ENCODE results near the gene KCTD3. TPM values are rescaled to one million over a fixed set of nuclear protein-coding genes. Genes with fewer than 3 reads are reported as not detected.

KCTD3 gene
- total and polyA plus RNA-seq, 2 of the 13 experiments (the other 11 are each of a cell fraction or from before 2014, with no cell fraction given), result 49.8 to 68.1 TPM

- TF ChIP-seq TFE3 (CRISPR knock-in tag; IDR thresholded peaks at IDR 0.05) (no peak), ETV5 (CRISPR knock-in tag; IDR thresholded peaks at IDR 0.05; ENCODE audit: borderline replicate concordance) (no peak)
Measured at GRCh38 chr1:215529111-215529510, 38.0 kb upstream of the KCTD3 start (continued).

DNA sequence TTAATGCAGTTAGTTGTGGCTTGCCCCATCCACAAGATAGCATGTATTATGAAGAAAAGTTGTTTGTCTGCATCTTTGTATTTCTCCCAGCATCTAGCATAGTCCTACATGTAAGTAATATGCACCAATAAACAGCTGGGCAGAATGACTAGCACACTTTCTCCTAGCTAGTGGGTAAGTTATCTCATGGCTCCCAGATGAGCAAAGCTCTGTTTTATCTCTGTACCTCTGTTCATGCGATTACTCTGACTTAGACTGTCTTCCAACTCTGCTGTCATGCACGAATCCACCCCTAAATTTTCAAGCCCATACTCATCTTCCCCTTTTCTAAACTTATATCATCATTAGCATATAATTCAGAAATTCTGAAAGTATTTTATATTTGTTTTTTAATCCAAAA lies 37.5 kb upstream of the KCTD3 start:
- H4K20me1 ChIP-seq (ENCODE audit: insufficient read depth, low read length), result no peaks in the 10 kb centered on the region
- H3K4me1 ChIP-seq (ENCODE audit: insufficient read depth, low read length), result no peaks in the 10 kb centered on the region
- no peaks in the 10 kb centered on the region for H3K79me2 ChIP-seq (ENCODE audit: insufficient read depth, low read length)
- no peaks in the 10 kb centered on the region for H3K27me3 ChIP-seq (ENCODE audit: control insufficient read depth in 1 of 2, insufficient read depth in 2 of 2, low read length in 2 of 2)
- H3K9ac ChIP-seq (ENCODE audit: insufficient read depth, low read depth, low read length), result no peak overlapping the region
- POLR2A ChIA-PET, result no interaction called here
- intact Hi-C loops (cut with micrococcal nuclease; ENCODE audit: unreplicated experiment), result loop anchor here (5.0 to 10.0 kb wide), 3 partner anchors 78 to 1195 kb away; no protein-coding TSS in a partner anchor
- H3K36me3 ChIP-seq (replicated peaks in 1 of 2; ENCODE audit: control insufficient read depth in 1 of 2, insufficient read depth in 2 of 2, low read length in 2 of 2), result no peaks in the 10 kb centered on the region
- no peaks in the 10 kb centered on the region for H3K9me3 ChIP-seq (ENCODE audit: low read length)
- H3K27ac ChIP-seq (ENCODE audit: extremely low read length, insufficient read depth, low read length), result no peak overlapping the region
- H3K4me2 ChIP-seq (ENCODE audit: low read depth, low read length), result no peak overlapping the region
- TF ChIP-seq ZSCAN31 (CRISPR knock-in tag; IDR thresholded peaks at IDR 0.05; ENCODE audit: low read depth) (no peak), SP140L (CRISPR knock-in tag; IDR thresholded peaks at IDR 0.05; ENCODE audit: borderline replicate concordance) (no peak), HOXD1 (CRISPR knock-in tag; IDR thresholded peaks at IDR 0.05) (no peak), SOX6 (IDR thresholded peaks at IDR 0.05) (no peak), SOX6 (CRISPR knock-in tag; IDR thresholded peaks at IDR 0.05) (no peak), NBN (conservative IDR thresholded peaks at IDR 0.05) (no peak), ZBTB10 (CRISPR knock-in tag; IDR thresholded peaks at IDR 0.05; ENCODE audit: borderline replicate concordance) (no peak), SP5 (CRISPR knock-in tag; IDR thresholded peaks at IDR 0.05; ENCODE audit: borderline replicate concordance, low read depth) (no peak), FLYWCH1 (CRISPR knock-in tag; IDR thresholded peaks at IDR 0.05) (no peak), NFRKB (IDR thresholded peaks at IDR 0.05) (no peak), PRDM4 (CRISPR knock-in tag; IDR thresholded peaks at IDR 0.05; ENCODE audit: borderline replicate concordance) (no peak), ZNF264 (CRISPR knock-in tag; IDR thresholded peaks at IDR 0.05) (no peak), IRX3 (CRISPR knock-in tag; IDR thresholded peaks at IDR 0.05; ENCODE audit: borderline replicate concordance, low read depth) (no peak), SYNCRIP (IDR thresholded peaks at IDR 0.05; ENCODE audit: insufficient read depth, low read depth, low read length) (no peak)
- in situ Hi-C loops (cut with HindIII; ENCODE audit: extremely low pct_ligation_motif_present, low pct_unique_long_range_greater_than_20kb), result loop anchor here (10.0 kb wide), 2 partner anchors 715 to 875 kb away; no protein-coding TSS in a partner anchor
- FAIRE-seq (no peak), ATAC-seq (no peak), DNase-seq (ENCODE audit: low spot score) (no peak)
- WGBS (ENCODE audit: low lambda C conversion rate), result 27% methylated on average over 2 of the region's 2 CpGs
- BruUV-seq (replicated peaks), result no TSS peak
- CTCF ChIA-PET (ENCODE audit: low intra/inter-chr PET ratio, low total read pairs), result no interaction called here
- H3K4me3 ChIP-seq (replicated peaks in 1 of 3; ENCODE audit: insufficient read depth in 1 of 3, low read depth in 2 of 3, low read length in 3 of 3), result no peak overlapping the region
- H2AFZ ChIP-seq (ENCODE audit: low read length), result no peak overlapping the region

All from HepG2 (cell line).